ENCODE results near the gene PDZD2. TPM values are rescaled to one million over a fixed set of nuclear protein-coding genes. Genes with fewer than 3 reads are reported as not detected.
A peak's percentile ranks its signal among the peaks of the same experiment; 100 is the strongest.

The PDZD2 gene
- total RNA-seq, 2 experiments from 2014 or later = 0.04 to 0.14 TPM

- ATAC-seq (no peak), DNase-seq (no peak)
- no peaks in the 10 kb centered on the region for H3K27me3 Mint-ChIP-seq
- CTCF ChIA-PET = interaction anchor here (0.6 to 1.4 kb wide), 2 partner anchors 9 to 63 kb away, joined by 4 to 5 read pairs; no protein-coding TSS in a partner anchor
- intact Hi-C loops (cut with DNase I, micrococcal nuclease) = no loop called here
- H3K4me3 Mint-ChIP-seq = no peak overlapping the region
- H3K27ac Mint-ChIP-seq = no peak overlapping the region
- no peaks in the 10 kb centered on the region for H3K36me3 Mint-ChIP-seq (ENCODE audit: low read depth)
- H3K9me3 Mint-ChIP-seq (ENCODE audit: low read depth) = no peaks in the 10 kb centered on the region
- no peaks in the 10 kb centered on the region for H3K4me1 Mint-ChIP-seq
- POLR2A ChIA-PET = no interaction called here
Observed at GRCh38 chr5:31845361-31845760, 206.4 kb downstream of the PDZD2 start.

- Mint-ChIP-seq H3K36me3 (ENCODE audit: low read depth) (no peaks in the 10 kb centered on the region), H3K27ac (no peak overlapping the region), H3K4me3 (no peak overlapping the region), H3K9me3 (ENCODE audit: low read depth) (no peaks in the 10 kb centered on the region), H3K27me3 (no peaks in the 10 kb centered on the region), H3K4me1 (no peaks in the 10 kb centered on the region)
- intact Hi-C loops (cut with DNase I, micrococcal nuclease) = no loop called here
- CTCF ChIA-PET = interaction anchor here (0.6 to 1.3 kb wide), 3 partner anchors 18 to 55 kb away, joined by 3 read pairs; no protein-coding TSS in a partner anchor
- ATAC-seq (no peak), DNase-seq (no peak)
- POLR2A ChIA-PET = no interaction called here
Observed at GRCh38 chr5:31846934-31847333, 208.0 kb downstream of the PDZD2 start.

GRCh38 chr5:31847354-31847753 lies 208.4 kb downstream of the PDZD2 start:
- no peaks in the 10 kb centered on the region for H3K4me1 Mint-ChIP-seq
- DNase-seq (no peak), ATAC-seq (no peak)
- intact Hi-C loops (cut with DNase I, micrococcal nuclease) = no loop called here
- H3K4me3 Mint-ChIP-seq = no peak overlapping the region
- H3K27ac Mint-ChIP-seq = no peak overlapping the region
- POLR2A ChIA-PET = no interaction called here
- H3K36me3 Mint-ChIP-seq (ENCODE audit: low read depth) = no peaks in the 10 kb centered on the region
- no peaks in the 10 kb centered on the region for H3K27me3 Mint-ChIP-seq
- H3K9me3 Mint-ChIP-seq (ENCODE audit: low read depth) = no peaks in the 10 kb centered on the region
- CTCF ChIA-PET = interaction anchor here (0.6 kb wide), 1 partner anchor 21 kb away, joined by 3 read pairs; no protein-coding TSS in a partner anchor

- Mint-ChIP-seq H3K27ac (no peak overlapping the region), H3K9me3 (ENCODE audit: low read depth) (no peaks in the 10 kb centered on the region), H3K4me1 (peaks cover 15% of the 10 kb centered on the region), H3K36me3 (ENCODE audit: low read depth) (no peaks in the 10 kb centered on the region), H3K4me3 (no peak overlapping the region), H3K27me3 (peaks cover 8% of the 10 kb centered on the region)
- ATAC-seq = no peak
- CTCF ChIA-PET = no interaction called here
- DNase-seq = no peak
- intact Hi-C loops (cut with DNase I, micrococcal nuclease) = no loop called here
- POLR2A ChIA-PET = interaction anchor here (0.7 kb wide), 1 partner anchor 58 kb away, joined by 3 read pairs; no protein-coding TSS in a partner anchor
Observed at GRCh38 chr5:31850981-31851689, 212.2 kb downstream of the PDZD2 start.

- H3K4me1 Mint-ChIP-seq = peaks cover 15% of the 10 kb centered on the region
- no peak overlapping the region for H3K27ac Mint-ChIP-seq
- H3K36me3 Mint-ChIP-seq (ENCODE audit: low read depth) = peaks cover under 1% of the 10 kb centered on the region
- intact Hi-C loops (cut with DNase I, micrococcal nuclease) = no loop called here
- ChIA-PET CTCF (interaction anchor here (0.6 to 3.9 kb wide), 6 partner anchors 8 to 239 kb away, joined by 3 to 17 read pairs (median 4); no protein-coding TSS in a partner anchor), POLR2A (no interaction called here)
- ATAC-seq (no peak), DNase-seq (no peak)
- peaks cover 2% of the 10 kb centered on the region for H3K9me3 Mint-ChIP-seq (ENCODE audit: low read depth)
- H3K27me3 Mint-ChIP-seq = peaks cover 9% of the 10 kb centered on the region
- H3K4me3 Mint-ChIP-seq = no peak overlapping the region
Observed at GRCh38 chr5:31853398-31854135, 214.6 kb downstream of the PDZD2 start.

- Mint-ChIP-seq H3K36me3 (ENCODE audit: low read depth) (peaks cover 3% of the 10 kb centered on the region), H3K27ac (peak overlapping the region; percentile 15), H3K4me1 (peaks cover 15% of the 10 kb centered on the region), H3K27me3 (peaks cover 9% of the 10 kb centered on the region), H3K4me3 (peak overlapping the region; percentile 70), H3K9me3 (ENCODE audit: low read depth) (peaks cover 9% of the 10 kb centered on the region)
- CTCF ChIA-PET = interaction anchor here (0.6 to 3.9 kb wide), 10 partner anchors 9 to 238 kb away, joined by 3 to 17 read pairs (median 4); no protein-coding TSS in a partner anchor
- intact Hi-C loops (cut with DNase I, micrococcal nuclease) = no loop called here
- POLR2A ChIA-PET = no interaction called here
- ATAC-seq = peak; percentile 60
- peak; percentile 38 for DNase-seq
Observed at GRCh38 chr5:31854181-31855133, 215.5 kb downstream of the PDZD2 start.

- peaks cover 18% of the 10 kb centered on the region for H3K4me1 Mint-ChIP-seq
- H3K27ac Mint-ChIP-seq = peak overlapping the region; percentile 4
- ChIA-PET POLR2A (no interaction called here), CTCF (interaction anchor here (0.6 to 3.9 kb wide), 10 partner anchors 10 to 378 kb away, joined by 3 to 17 read pairs (median 4); no protein-coding TSS in a partner anchor)
- H3K9me3 Mint-ChIP-seq (ENCODE audit: low read depth) = peaks cover 16% of the 10 kb centered on the region
- peaks cover 3% of the 10 kb centered on the region for H3K36me3 Mint-ChIP-seq (ENCODE audit: low read depth)
- intact Hi-C loops (cut with DNase I, micrococcal nuclease) = no loop called here
- peaks cover 9% of the 10 kb centered on the region for H3K27me3 Mint-ChIP-seq
- peak overlapping the region; percentile 70 for H3K4me3 Mint-ChIP-seq
- DNase-seq (peak; percentile 53), ATAC-seq (peak; percentile 54)
Observed at GRCh38 chr5:31855134-31856040, 216.5 kb downstream of the PDZD2 start.

GRCh38 chr5:31859096-31859495 lies 220.2 kb downstream of the PDZD2 start:
- H3K36me3 Mint-ChIP-seq (ENCODE audit: low read depth) = peaks cover 5% of the 10 kb centered on the region
- intact Hi-C loops (cut with DNase I, micrococcal nuclease) = no loop called here
- CTCF ChIA-PET = interaction anchor here (0.5 kb wide), 1 partner anchor 15 kb away, joined by 3 read pairs; no protein-coding TSS in a partner anchor

GRCh38 chr5:31860278-31860677 lies 221.3 kb downstream of the PDZD2 start:
- H3K36me3 Mint-ChIP-seq (ENCODE audit: low read depth) = peaks cover 5% of the 10 kb centered on the region
- H3K9me3 Mint-ChIP-seq (ENCODE audit: low read depth) = peaks cover 19% of the 10 kb centered on the region
- H3K4me3 Mint-ChIP-seq = no peak overlapping the region
- H3K27ac Mint-ChIP-seq = no peak overlapping the region
- ChIA-PET POLR2A (no interaction called here), CTCF (interaction anchor here (0.6 kb wide), 1 partner anchor 1417 kb away, joined by 3 read pairs; no protein-coding TSS in a partner anchor)
- peaks cover 30% of the 10 kb centered on the region for H3K4me1 Mint-ChIP-seq
- intact Hi-C loops (cut with DNase I, micrococcal nuclease) = no loop called here
- H3K27me3 Mint-ChIP-seq = peaks cover 5% of the 10 kb centered on the region
- ATAC-seq (no peak), DNase-seq (no peak)

More at GRCh38 chr5:31859096-31859495, 220.2 kb downstream of the PDZD2 start:
- Mint-ChIP-seq H3K27me3 (peaks cover 8% of the 10 kb centered on the region), H3K9me3 (ENCODE audit: low read depth) (peaks cover 19% of the 10 kb centered on the region), H3K4me3 (no peak overlapping the region), H3K4me1 (peaks cover 34% of the 10 kb centered on the region), H3K27ac (no peak overlapping the region)
- ATAC-seq (no peak), DNase-seq (no peak)
- POLR2A ChIA-PET = no interaction called here

GRCh38 chr5:31860726-31861433 lies 221.9 kb downstream of the PDZD2 start:
- Mint-ChIP-seq H3K27me3 (peaks cover 2% of the 10 kb centered on the region), H3K4me1 (peaks cover 26% of the 10 kb centered on the region), H3K4me3 (no peak overlapping the region), H3K9me3 (ENCODE audit: low read depth) (peaks cover 19% of the 10 kb centered on the region), H3K36me3 (ENCODE audit: low read depth) (peaks cover 5% of the 10 kb centered on the region), H3K27ac (peak overlapping the region; percentile 65)
- DNase-seq (peak; percentile 26), ATAC-seq (peak; percentile 84)
- ChIA-PET CTCF (no interaction called here), POLR2A (interaction anchor here (0.6 kb wide), 1 partner anchor 167 kb away, joined by 3 read pairs; no protein-coding TSS in a partner anchor)
- intact Hi-C loops (cut with DNase I, micrococcal nuclease) = no loop called here
